Mesenchymal stem cell (in vitro differentiated cells and primary cell): Measurements from ENCODE around the gene ODAD2.
"Not testable (repeated sequence)": the region's sequence is repeated elsewhere in the genome, so short reads cannot be mapped to it uniquely, and the experiment has no call there.

Experiments
- DNase-seq: peaks from one replicate; pipeline ENCODE4 v3.0.0-alpha.2; 2013
- H2AFZ ChIP-seq: one replicate; pipeline ENCODE4 v1.6.1; 2013; ENCODE audit warnings: low read depth, mild to moderate bottlenecking, control low read depth, inconsistent platforms, low read length, moderate library complexity
- H2AK5ac ChIP-seq: 2 replicates; pipeline ENCODE4 v1.6.1; 2013; ENCODE audit warnings: low read length, moderate library complexity, mild to moderate bottlenecking, inconsistent platforms; ENCODE audit not compliant: severe bottlenecking
- H2BK120ac ChIP-seq: one replicate; pipeline ENCODE4 v1.6.1; 2013; ENCODE audit warnings: low read depth, mild to moderate bottlenecking, inconsistent platforms, low read length, moderate library complexity
- H2BK12ac ChIP-seq, 2 experiments: one replicate each; pipeline ENCODE4 v1.6.1; 2013; ENCODE audit warnings: inconsistent platforms in 2 of 2, low read length in 2 of 2, mild to moderate bottlenecking in 2 of 2, moderate library complexity in 2 of 2, control low read depth in 1 of 2
- H2BK15ac ChIP-seq: one replicate; pipeline ENCODE4 v1.6.1; 2013; ENCODE audit warnings: mild to moderate bottlenecking, low read depth, inconsistent platforms; ENCODE audit not compliant: poor library complexity, severe bottlenecking
- H2BK5ac ChIP-seq: 2 replicates; pipeline ENCODE4 v1.6.1; 2013; ENCODE audit warnings: low read depth, mild to moderate bottlenecking, low read length, control low read depth, inconsistent platforms; ENCODE audit not compliant: poor library complexity, severe bottlenecking
- H3K14ac ChIP-seq, 2 experiments: one replicate each; pipeline ENCODE4 v1.6.1; 2013; ENCODE audit warnings: inconsistent platforms in 2 of 2, low read length in 2 of 2, control low read depth in 1 of 2, mild to moderate bottlenecking in 1 of 2, moderate library complexity in 1 of 2
- H3K18ac ChIP-seq, 2 experiments: one replicate each; pipeline ENCODE4 v1.6.1; 2013; ENCODE audit warnings: inconsistent platforms in 2 of 2, low read length in 2 of 2, control low read depth in 1 of 2, low read depth in 1 of 2, mild to moderate bottlenecking in 1 of 2
- H3K23ac ChIP-seq, 2 experiments: one replicate each; pipeline ENCODE4 v1.6.1; 2013; ENCODE audit warnings: inconsistent platforms in 2 of 2, low read length in 2 of 2, mild to moderate bottlenecking in 2 of 2, moderate library complexity in 2 of 2, control low read depth in 1 of 2
- H3K27ac ChIP-seq: 2 replicates; pipeline ENCODE4 v1.5.1; 2013; ENCODE audit warnings: mild to moderate bottlenecking, moderate library complexity, low read length, control low read depth, inconsistent platforms; ENCODE audit not compliant: poor library complexity, severe bottlenecking
- H3K27me3 ChIP-seq, 2 experiments: 2 replicates each; pipeline versions ENCODE4 v1.6.1 to v1.7.0; 2013; ENCODE audit warnings: low read length in 2 of 2, mild to moderate bottlenecking in 2 of 2, moderate library complexity in 2 of 2, control low read depth in 1 of 2, inconsistent platforms in 1 of 2; ENCODE audit not compliant: control insufficient read depth in 1 of 2, insufficient read depth in 1 of 2
- H3K36me3 ChIP-seq, 2 experiments: 2 replicates each; pipeline versions ENCODE4 v1.6.1 to v1.7.0; 2013; ENCODE audit warnings: low read length in 2 of 2, control low read depth in 1 of 2, inconsistent platforms in 1 of 2, low read depth in 1 of 2, mild to moderate bottlenecking in 1 of 2; ENCODE audit not compliant: insufficient read depth in 2 of 2, control insufficient read depth in 1 of 2
- H3K4ac ChIP-seq, 2 experiments: one replicate each; pipeline ENCODE4 v1.6.1; 2013; ENCODE audit warnings: inconsistent platforms in 2 of 2, low read length in 2 of 2, mild to moderate bottlenecking in 2 of 2, moderate library complexity in 2 of 2, control low read depth in 1 of 2, low read depth in 1 of 2
- H3K4me1 ChIP-seq: 2 replicates; pipeline ENCODE4 v1.6.1; 2013; ENCODE audit warnings: low read depth, low read length, control low read depth; ENCODE audit not compliant: control insufficient read depth, insufficient read depth
- H3K4me2 ChIP-seq: 2 replicates; pipeline ENCODE4 v1.6.1; 2013; ENCODE audit warnings: low read length, mild to moderate bottlenecking, inconsistent platforms; ENCODE audit not compliant: poor library complexity, severe bottlenecking
- H3K4me3 ChIP-seq, 2 experiments: 2 replicates each; pipeline versions ENCODE4 v1.5.1 to v1.7.0; 2013; ENCODE audit warnings: low read length in 2 of 2, mild to moderate bottlenecking in 2 of 2, control low read depth in 1 of 2, low read depth in 1 of 2; ENCODE audit not compliant: insufficient read depth in 1 of 2
- H3K79me1 ChIP-seq: replicated peaks from 2 replicates; pipeline ENCODE4 v1.6.1; 2013; ENCODE audit warnings: mild to moderate bottlenecking, control low read depth, low read length, inconsistent platforms; ENCODE audit not compliant: poor library complexity, severe bottlenecking
- H3K9ac ChIP-seq: 2 replicates; pipeline ENCODE4 v1.7.0; 2013; ENCODE audit warnings: mild to moderate bottlenecking, low read length, moderate library complexity
- H3K9me3 ChIP-seq: 2 replicates; pipeline ENCODE4 v1.7.0; 2013; ENCODE audit warnings: mild to moderate bottlenecking, low read length; ENCODE audit not compliant: control insufficient read depth
- H4K8ac ChIP-seq: one replicate; pipeline ENCODE4 v1.6.1; 2013; ENCODE audit warnings: inconsistent platforms, mild to moderate bottlenecking, low read length, moderate library complexity
- H4K91ac ChIP-seq: one replicate; pipeline ENCODE4 v1.6.1; 2013; ENCODE audit warnings: mild to moderate bottlenecking, low read length, inconsistent platforms
- WGBS: methylation state at CpG from one replicate; pipeline ENCODE4 v1.1.7; 2013; ENCODE audit warnings: mixed read lengths; 5-methylcytosine and 5-hydroxymethylcytosine counted together

The ODAD2 gene

DNA sequence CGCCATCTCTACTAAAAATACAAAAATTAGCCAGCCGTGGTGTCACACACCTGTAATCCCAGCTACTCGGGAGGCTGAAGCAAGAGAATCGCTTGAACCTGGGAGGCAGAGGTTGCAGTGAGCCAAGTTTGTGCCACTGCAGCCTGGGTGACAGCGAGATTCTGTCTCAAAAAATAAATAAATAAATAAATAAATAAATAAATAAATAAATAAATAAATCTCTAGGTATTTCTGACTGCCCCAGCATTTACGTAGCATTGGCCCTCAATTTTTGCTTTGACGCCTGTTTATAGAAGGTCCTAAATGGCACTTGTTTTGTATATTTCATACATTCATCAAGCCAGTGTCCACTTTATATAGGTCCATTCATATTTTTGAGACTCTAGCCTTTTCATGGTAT is 28.9 kb downstream of the ODAD2 start:
- not testable (repeated sequence) for H3K23ac ChIP-seq, H3K4ac ChIP-seq, H3K14ac ChIP-seq, H3K18ac ChIP-seq, H4K8ac ChIP-seq, H2BK15ac ChIP-seq, H3K4me1 ChIP-seq, H2AK5ac ChIP-seq, H4K91ac ChIP-seq, H2AFZ ChIP-seq, H3K27ac ChIP-seq, H3K4me2 ChIP-seq, H3K79me1 ChIP-seq, H3K9ac ChIP-seq, H3K36me3 ChIP-seq, H3K27me3 ChIP-seq, H3K4me3 ChIP-seq, DNase-seq, H2BK120ac ChIP-seq, H2BK5ac ChIP-seq, H3K9me3 ChIP-seq, H2BK12ac ChIP-seq
- WGBS = 86% methylated on average over 2 of the region's 7 CpGs

GRCh38 chr10:27959093-27959715 is 39.7 kb downstream of the ODAD2 start:
- Histone ChIP-seq H2BK12ac (no peak overlapping the region), H3K4me2 (no peak overlapping the region), H3K4me1 (peaks cover 2% of the 10 kb centered on the region), H3K36me3 (peaks cover 0 to 3% of the 10 kb centered on the region in 2 experiments), H2BK15ac (no peak overlapping the region), H4K91ac (peak overlapping the region; percentile 34), H3K4ac (no peak overlapping the region), H3K23ac (no peak overlapping the region), H3K79me1 (no peaks in the 10 kb centered on the region), H3K27ac (no peak overlapping the region), H3K18ac (no peak overlapping the region), H3K14ac (no peak overlapping the region), H2AK5ac (no peak overlapping the region), H2BK120ac (no peak overlapping the region), H3K4me3 (no peak overlapping the region), H2AFZ (no peak overlapping the region), H4K8ac (no peak overlapping the region), H3K27me3 (no peaks in the 10 kb centered on the region), H3K9ac (no peak overlapping the region), H3K9me3 (no peaks in the 10 kb centered on the region), H2BK5ac (no peak overlapping the region)
- WGBS = 92% methylated on average over 4 of the region's 6 CpGs
- DNase-seq = no peak

- not testable (repeated sequence) for H4K91ac ChIP-seq, H2BK15ac ChIP-seq, H3K4me2 ChIP-seq, H2BK5ac ChIP-seq, H2AK5ac ChIP-seq, H2AFZ ChIP-seq, DNase-seq, H3K9ac ChIP-seq, H3K36me3 ChIP-seq, H3K9me3 ChIP-seq, H2BK12ac ChIP-seq, H3K4ac ChIP-seq, H3K27ac ChIP-seq, H3K4me3 ChIP-seq, H3K23ac ChIP-seq, H3K14ac ChIP-seq, H3K27me3 ChIP-seq, H3K18ac ChIP-seq, H4K8ac ChIP-seq, H2BK120ac ChIP-seq, H3K4me1 ChIP-seq, H3K79me1 ChIP-seq
- WGBS = no CpG with 5 or more reads among the region's 3 CpGs
These were observed 40.5 kb downstream of the ODAD2 start for GRCh38 chr10:27958383-27958782.

- no peak overlapping the region for H3K9ac ChIP-seq
- H2AK5ac ChIP-seq = no peak overlapping the region
- H2BK12ac ChIP-seq = no peak overlapping the region
- H3K18ac ChIP-seq = no peak overlapping the region
- no peak overlapping the region for H4K8ac ChIP-seq
- no peak for DNase-seq
- no peak overlapping the region for H3K4me3 ChIP-seq
- H3K27ac ChIP-seq = no peak overlapping the region
- no peak overlapping the region for H4K91ac ChIP-seq
- H2AFZ ChIP-seq = no peak overlapping the region
- H3K9me3 ChIP-seq = no peaks in the 10 kb centered on the region
- no peak overlapping the region for H3K23ac ChIP-seq
- H3K27me3 ChIP-seq = no peaks in the 10 kb centered on the region
- no peak overlapping the region for H3K4ac ChIP-seq
- no peaks in the 10 kb centered on the region for H3K36me3 ChIP-seq
- peaks cover 7% of the 10 kb centered on the region for H3K4me1 ChIP-seq
- H3K14ac ChIP-seq = no peak overlapping the region
- no peak overlapping the region for H2BK120ac ChIP-seq
- no peaks in the 10 kb centered on the region for H3K79me1 ChIP-seq
- no CpG with 5 or more reads among the region's 2 CpGs for WGBS
- H3K4me2 ChIP-seq = no peak overlapping the region
- no peak overlapping the region for H2BK5ac ChIP-seq
- H2BK15ac ChIP-seq = no peak overlapping the region
These were observed 48.7 kb downstream of the ODAD2 start for GRCh38 chr10:27950242-27950564.
